ENCODE data around the gene TTC32.

The TTC32 gene

DNA sequence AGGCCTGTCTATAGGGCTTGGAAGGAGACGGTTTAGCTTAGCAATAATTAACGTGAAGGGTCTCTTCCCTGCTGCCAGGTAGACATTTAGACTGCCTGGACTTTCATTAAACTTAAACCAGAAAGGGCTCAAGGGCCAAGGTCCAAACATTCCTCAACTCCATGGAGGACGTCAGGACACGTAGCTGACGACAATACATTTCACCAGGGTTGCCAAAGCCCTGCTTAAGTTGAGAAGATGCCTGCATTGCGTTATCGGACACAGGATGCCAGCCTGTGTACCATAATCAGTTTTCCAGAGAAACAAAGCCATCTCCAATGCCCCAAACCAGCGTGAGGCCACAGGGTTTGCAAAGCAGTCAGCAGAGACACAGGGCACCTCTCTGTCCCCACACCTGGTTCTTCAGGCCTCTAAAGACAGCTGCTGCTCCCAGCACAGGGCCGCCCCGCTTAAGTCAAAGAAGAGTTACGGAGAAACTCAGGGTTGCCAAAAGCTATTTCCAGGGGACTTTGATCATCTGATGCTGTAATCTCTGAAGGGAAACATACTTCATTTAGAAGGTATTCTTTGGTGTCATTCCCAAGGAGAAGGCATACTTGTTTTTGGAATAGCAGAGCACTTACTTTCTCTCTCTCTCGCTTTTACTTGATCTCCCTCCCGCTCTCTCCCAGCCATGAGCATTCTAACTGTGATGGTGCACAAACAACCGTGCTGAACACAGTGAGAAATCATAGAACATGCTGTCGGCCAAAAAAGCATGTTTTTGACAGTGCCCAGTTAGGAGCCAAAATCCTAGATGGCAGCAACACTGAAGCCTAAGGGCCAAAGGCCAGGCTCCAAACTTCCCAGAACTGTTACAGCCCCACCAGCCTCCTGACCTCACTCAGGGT lies 46.0 kb downstream of the TTC32 start:
- DNase-seq, result no peak
- no peaks in the 10 kb centered on the region for H3K36me3 ChIP-seq
- no peak overlapping the region for H3K4me3 ChIP-seq (ENCODE audit: low read depth, low read length)
- no peak for TF ChIP-seq CTCF (IDR thresholded peaks at IDR 0.05; ENCODE audit: low read depth, low read length)
- H3K27me3 ChIP-seq (ENCODE audit: insufficient read depth, low read depth, severe bottlenecking), result peaks cover 96% of the 10 kb centered on the region
- no peaks in the 10 kb centered on the region for H3K9me3 ChIP-seq (ENCODE audit: severe bottlenecking)
- no peak overlapping the region for H3K27ac ChIP-seq

DNA sequence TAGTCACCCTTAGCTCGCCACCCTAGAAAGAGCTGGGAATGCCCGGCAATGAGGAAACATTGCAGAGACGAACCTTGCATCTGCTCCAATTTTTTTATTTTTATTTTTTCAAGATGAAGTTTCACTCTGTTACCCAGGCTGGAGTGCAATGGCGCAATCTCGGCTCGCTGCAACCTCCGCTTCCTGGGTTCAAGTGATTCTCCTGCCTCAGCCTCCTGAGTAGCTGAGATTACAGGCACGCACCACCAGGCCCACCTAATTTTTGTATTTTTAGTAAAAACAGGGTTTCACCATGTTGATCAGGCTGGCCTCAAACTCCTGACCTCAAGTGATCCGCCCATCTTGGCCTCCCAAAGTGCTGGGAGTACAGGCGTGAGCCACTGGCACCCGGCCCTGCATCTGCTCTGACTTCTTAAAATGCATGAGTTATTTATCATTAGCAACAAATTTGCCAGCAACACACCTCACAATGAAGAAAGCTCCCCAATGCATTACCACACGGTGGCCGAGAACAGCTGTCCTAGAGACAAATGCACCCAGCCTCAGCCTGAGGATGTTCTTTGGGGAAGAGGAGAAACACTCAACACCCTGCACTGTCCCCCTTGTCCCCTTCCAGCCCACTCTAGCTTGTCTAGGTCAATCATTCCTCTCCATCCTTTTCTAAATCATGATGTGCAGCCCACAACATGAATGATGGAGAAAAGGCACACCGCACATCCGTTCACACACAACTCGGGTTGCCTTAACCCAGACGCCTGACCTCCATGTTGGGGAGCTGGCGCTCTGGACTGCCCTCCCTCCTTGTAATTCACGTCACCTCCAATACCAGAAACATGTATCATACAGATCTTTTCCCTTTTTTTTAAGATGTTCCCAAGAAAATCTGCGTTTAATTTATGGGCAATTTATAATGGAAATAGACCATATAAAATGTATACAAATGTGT lies 46.9 kb downstream of the TTC32 start:
- Histone ChIP-seq H3K27ac (no peak overlapping the region), H3K27me3 (ENCODE audit: insufficient read depth, low read depth, severe bottlenecking) (peaks cover 100% of the 10 kb centered on the region), H3K36me3 (no peaks in the 10 kb centered on the region), H3K4me3 (ENCODE audit: low read depth, low read length) (no peak overlapping the region), H3K9me3 (ENCODE audit: severe bottlenecking) (no peaks in the 10 kb centered on the region)
- no peak for TF ChIP-seq CTCF (IDR thresholded peaks at IDR 0.05; ENCODE audit: low read depth, low read length)
- no peak for DNase-seq

DNA sequence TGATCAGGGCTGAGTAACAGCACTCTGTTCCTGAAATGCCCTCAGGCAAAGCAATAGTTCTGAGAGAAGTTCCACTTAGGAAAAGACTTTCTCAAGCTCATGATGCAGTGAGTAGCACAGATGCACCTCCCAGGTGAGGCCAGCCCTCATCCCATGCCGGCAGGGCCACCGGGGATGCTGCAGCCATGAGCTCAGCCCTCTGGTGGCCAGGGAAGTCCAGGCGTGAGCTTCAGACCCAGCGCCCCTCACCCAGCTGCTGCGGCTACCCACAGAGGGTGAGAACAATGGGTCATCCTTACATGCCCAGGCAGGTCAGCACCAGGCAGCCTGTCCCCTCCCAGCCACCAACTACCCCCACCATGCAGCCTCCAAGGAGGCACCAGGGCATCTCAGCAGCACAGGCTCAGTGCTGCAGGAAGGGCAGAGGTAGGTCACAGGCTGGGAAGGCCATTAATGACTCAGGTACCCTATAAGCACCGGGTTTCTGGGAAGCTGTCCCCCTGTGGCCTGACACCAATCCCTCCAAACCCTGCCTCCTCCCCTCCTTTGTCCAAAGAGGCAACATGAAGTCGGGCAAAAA lies 50.6 kb downstream of the TTC32 start:
- DNase-seq, result peak; percentile 6
- no peak overlapping the region for H3K4me3 ChIP-seq (ENCODE audit: low read depth, low read length)
- no peaks in the 10 kb centered on the region for H3K36me3 ChIP-seq
- H3K9me3 ChIP-seq (ENCODE audit: severe bottlenecking), result peaks cover 11% of the 10 kb centered on the region
- no peak overlapping the region for H3K27ac ChIP-seq
- H3K27me3 ChIP-seq (ENCODE audit: insufficient read depth, low read depth, severe bottlenecking), result peaks cover 97% of the 10 kb centered on the region
- peak; percentile 49 for TF ChIP-seq CTCF (IDR thresholded peaks at IDR 0.05; ENCODE audit: low read depth, low read length)

DNA sequence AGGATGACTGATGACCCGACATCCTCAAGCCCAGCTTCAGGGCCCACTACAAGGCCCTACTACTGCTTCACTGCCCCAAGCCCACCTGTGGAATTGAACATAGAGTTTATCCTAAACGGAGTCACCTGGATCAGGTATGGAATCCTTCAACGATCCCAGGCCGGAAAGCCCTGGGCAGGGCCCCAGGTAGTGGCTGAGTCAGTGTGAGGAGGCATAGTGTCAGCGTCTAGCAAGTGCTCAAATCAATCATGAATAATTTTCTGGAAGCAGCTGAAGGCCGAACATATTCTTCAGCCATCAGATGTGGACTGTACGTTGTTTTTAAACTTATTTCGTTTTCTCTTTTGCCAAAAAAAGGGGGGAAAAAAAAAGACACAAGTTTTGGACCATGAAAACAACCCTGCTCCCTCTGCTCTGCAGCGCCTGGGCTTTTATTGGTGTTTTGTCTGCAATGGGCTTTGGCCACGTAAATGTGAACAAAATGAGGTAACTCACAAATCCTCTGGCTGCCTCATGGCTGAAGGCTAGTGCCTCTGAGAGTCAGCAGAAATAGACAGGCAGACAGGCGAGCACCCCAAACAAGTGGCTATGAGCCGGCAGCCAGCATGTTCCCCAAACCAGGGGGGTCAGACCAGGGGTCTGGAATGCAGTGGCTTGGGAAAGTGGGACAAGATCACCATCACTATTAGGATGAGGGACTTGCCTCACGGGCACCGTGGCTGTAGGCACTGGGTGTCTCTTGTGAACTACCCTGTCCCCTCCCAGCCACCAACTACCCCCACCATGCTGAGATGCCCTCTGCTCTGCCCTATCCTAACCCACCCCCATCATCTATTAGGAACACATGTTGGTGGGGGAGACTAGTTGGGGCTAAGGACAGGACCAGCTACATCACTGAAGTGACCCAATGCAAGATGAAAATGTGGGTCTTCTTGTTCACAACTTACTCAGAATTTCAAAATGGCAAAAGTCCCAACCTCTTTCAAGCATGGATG lies 51.4 kb downstream of the TTC32 start:
- TF ChIP-seq CTCF (IDR thresholded peaks at IDR 0.05; ENCODE audit: low read depth, low read length), result no peak

GRCh38 chr2:19848952-19849351 lies 52.8 kb downstream of the TTC32 start:
- Histone ChIP-seq H3K27me3 (ENCODE audit: insufficient read depth, low read depth, severe bottlenecking) (peaks cover 97% of the 10 kb centered on the region), H3K9me3 (ENCODE audit: severe bottlenecking) (peaks cover 11% of the 10 kb centered on the region), H3K36me3 (no peaks in the 10 kb centered on the region), H3K27ac (no peak overlapping the region), H3K4me3 (ENCODE audit: low read depth, low read length) (no peak overlapping the region)
- DNase-seq, result no peak
- TF ChIP-seq CTCF (IDR thresholded peaks at IDR 0.05; ENCODE audit: low read depth, low read length), result no peak

More for the DNA sequence above, 51.4 kb downstream of the TTC32 start:
- no peak overlapping the region for H3K4me3 ChIP-seq (ENCODE audit: low read depth, low read length)
- peaks cover 97% of the 10 kb centered on the region for H3K27me3 ChIP-seq (ENCODE audit: insufficient read depth, low read depth, severe bottlenecking)
- no peak for DNase-seq
- peaks cover 11% of the 10 kb centered on the region for H3K9me3 ChIP-seq (ENCODE audit: severe bottlenecking)
- no peak overlapping the region for H3K27ac ChIP-seq
- H3K36me3 ChIP-seq, result no peaks in the 10 kb centered on the region

Measured in WERI-Rb-1 (cell line).